Measurements from ENCODE around the gene PTCHD1.

DNA sequence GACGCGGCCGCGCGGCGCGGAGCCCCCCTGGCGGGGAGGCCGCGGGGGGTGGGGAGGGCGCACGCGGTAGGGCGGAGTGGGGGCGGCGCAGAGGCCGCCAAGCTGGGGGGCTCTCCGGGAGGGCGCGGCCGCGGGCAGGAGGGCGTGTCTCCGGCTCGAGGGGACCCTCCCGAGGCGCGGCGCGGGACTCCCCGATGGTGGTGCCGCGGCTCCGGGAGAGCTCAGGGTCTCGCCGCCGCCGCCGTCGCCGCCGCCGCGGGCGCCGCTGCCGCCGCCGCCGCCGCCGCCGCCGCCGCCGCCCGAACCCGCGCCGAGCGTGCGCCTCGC lies 165 bp upstream of the PTCHD1 start:
- no peak for TF ChIP-seq POLR2A (IDR thresholded peaks at IDR 0.05; ENCODE audit: low read depth, low read length)
- TF ChIP-seq KAT2A (conservative IDR thresholded peaks at IDR 0.05; ENCODE audit: control insufficient read depth, low read depth, low read length): no peak
- TF ChIP-seq, protein P1, sequence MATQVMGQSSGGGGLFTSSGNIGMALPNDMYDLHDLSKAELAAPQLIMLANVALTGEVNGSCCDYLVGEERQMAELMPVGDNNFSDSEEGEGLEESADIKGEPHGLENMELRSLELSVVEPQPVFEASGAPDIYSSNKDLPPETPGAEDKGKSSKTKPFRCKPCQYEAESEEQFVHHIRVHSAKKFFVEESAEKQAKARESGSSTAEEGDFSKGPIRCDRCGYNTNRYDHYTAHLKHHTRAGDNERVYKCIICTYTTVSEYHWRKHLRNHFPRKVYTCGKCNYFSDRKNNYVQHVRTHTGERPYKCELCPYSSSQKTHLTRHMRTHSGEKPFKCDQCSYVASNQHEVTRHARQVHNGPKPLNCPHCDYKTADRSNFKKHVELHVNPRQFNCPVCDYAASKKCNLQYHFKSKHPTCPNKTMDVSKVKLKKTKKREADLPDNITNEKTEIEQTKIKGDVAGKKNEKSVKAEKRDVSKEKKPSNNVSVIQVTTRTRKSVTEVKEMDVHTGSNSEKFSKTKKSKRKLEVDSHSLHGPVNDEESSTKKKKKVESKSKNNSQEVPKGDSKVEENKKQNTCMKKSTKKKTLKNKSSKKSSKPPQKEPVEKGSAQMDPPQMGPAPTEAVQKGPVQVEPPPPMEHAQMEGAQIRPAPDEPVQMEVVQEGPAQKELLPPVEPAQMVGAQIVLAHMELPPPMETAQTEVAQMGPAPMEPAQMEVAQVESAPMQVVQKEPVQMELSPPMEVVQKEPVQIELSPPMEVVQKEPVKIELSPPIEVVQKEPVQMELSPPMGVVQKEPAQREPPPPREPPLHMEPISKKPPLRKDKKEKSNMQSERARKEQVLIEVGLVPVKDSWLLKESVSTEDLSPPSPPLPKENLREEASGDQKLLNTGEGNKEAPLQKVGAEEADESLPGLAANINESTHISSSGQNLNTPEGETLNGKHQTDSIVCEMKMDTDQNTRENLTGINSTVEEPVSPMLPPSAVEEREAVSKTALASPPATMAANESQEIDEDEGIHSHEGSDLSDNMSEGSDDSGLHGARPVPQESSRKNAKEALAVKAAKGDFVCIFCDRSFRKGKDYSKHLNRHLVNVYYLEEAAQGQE (IDR thresholded peaks at IDR 0.05; ENCODE audit: low read depth, low read length): no peak
- TF ChIP-seq SUZ12 (IDR thresholded peaks at IDR 0.05; ENCODE audit: unreplicated experiment): no peak
- no peak for TF ChIP-seq ZNF24 (IDR thresholded peaks at IDR 0.05)
- no peak for TF ChIP-seq CTCF (IDR thresholded peaks at IDR 0.05 in 2 of 3, conservative IDR thresholded peaks at IDR 0.05 in 1 of 3; ENCODE audit: control insufficient read depth in 2 of 3, extremely low read depth in 1 of 3, insufficient read depth in 1 of 3, low read depth in 3 of 3, low read length in 3 of 3)
- no peak for TF ChIP-seq POLR2AphosphoS5 (IDR thresholded peaks at IDR 0.05; ENCODE audit: low read length)
- no peak for TF ChIP-seq EZH2 (IDR thresholded peaks at IDR 0.05; ENCODE audit: borderline replicate concordance, control insufficient read depth, low read depth, low read length)
- TF ChIP-seq SIX5 (IDR thresholded peaks at IDR 0.05; ENCODE audit: low read depth, low read length, severe bottlenecking): no peak
- no peak for TF ChIP-seq EP300 (IDR thresholded peaks at IDR 0.05; ENCODE audit: borderline replicate concordance in 1 of 2, control insufficient read depth in 1 of 2, low read depth in 2 of 2, low read length in 2 of 2)
- TF ChIP-seq NR2C2 (IDR thresholded peaks at IDR 0.05; ENCODE audit: borderline replicate concordance, control insufficient read depth, insufficient read length, low read depth): no peak
- TF ChIP-seq MXI1 (IDR thresholded peaks at IDR 0.05; ENCODE audit: low read depth, low read length): no peak

All from GM12878 (cell line).